ENCODE measurements around the gene FXYD6. TPM values are rescaled to one million over a fixed set of nuclear protein-coding genes. Genes with fewer than 3 reads are reported as not detected.
"Not testable (repeated sequence)": the region's sequence is repeated elsewhere in the genome, so short reads cannot be mapped to it uniquely, and the experiment has no call there.

FXYD6 gene, protein sequence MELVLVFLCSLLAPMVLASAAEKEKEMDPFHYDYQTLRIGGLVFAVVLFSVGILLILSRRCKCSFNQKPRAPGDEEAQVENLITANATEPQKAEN
- total RNA-seq (under 1 TPM in 1 of 2 donors, not detected in 1; 0.62 TPM), total RNA-seq (0 to 0.23 reads per million in 2 donors)

DNA sequence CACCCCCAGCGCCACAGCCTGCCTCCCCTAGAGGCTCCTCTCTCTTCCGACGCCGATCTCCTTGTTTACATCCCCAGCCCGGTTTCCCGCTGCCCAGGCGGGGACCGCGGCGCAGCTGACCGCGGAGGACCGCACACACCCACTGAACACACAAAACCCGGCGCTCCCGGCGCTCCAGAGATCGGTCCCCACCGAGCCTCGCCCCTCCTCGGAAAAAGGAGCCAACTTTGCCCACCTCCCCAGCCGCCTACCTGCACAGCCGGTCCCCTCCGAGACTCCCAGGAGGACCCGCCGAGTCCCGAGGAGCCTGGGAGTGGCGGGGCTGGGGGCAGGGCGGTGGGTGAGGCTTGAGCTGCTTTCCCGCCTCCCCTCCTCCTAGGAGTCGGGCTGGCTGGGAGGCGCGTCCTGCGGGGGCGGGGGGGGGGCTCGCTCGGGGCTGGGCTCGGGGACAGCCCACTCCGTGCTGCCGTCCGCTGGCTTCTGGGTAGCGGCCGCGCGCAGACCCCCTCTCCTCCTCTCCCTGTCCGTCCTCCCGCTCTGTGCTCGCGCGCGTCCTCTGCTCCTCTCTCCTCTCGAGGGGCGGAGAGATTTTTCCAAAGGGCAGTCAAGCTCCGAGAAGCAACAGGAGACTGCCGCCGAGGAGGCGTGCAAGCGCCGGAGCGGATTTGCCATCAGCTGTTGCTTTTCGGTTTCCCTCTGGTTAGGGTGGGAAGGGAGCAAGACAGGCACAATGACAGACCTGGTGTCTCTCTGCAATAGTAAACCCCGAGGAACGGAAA, at the start of gene FXYD6:
Gene FXYD6 (minus strand): TSS at position 318 of the 779 bp plus-strand sequence. CDS start 33,882 bp downstream, outside the sequence.
- H3K4me1 Mint-ChIP-seq: peaks cover 36% of the 10 kb centered on the region

DNA sequence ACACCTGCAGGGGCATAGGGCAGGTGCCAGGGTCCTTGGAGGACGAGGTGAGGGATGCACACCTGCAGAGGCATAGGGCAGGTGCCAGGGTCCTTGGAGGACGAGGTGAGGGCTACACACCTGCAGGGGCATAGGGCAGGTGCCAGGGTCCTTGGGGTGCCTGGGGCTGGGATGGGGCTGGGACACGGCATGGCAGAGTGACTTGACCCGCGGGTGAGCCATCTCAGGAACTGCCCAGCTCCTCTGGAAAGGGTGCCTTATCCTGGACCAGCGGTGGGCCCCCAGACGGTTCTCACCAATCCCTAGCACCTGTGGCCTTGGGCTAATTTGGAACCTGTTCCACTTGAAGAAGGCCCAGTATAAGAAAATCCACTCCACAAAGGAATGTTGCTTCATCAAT, 49.7 kb upstream of the FXYD6 start:
- H3K4me1 Mint-ChIP-seq: peaks cover 25% of the 10 kb centered on the region

More for the DNA sequence above, at the start of gene FXYD6:
- Mint-ChIP-seq H3K4me3 (peak within 1 kb of the TSS; percentile 94), H3K36me3 (ENCODE audit: low read depth) (peaks cover 4% of the 10 kb centered on the region), H3K27ac (no peak within 1 kb of the TSS), H3K27me3 (peaks cover 88% of the 10 kb centered on the region)
- H3K9me3 ChIP-seq (ENCODE audit: control insufficient read depth, low read length, poor library complexity, severe bottlenecking): no peaks in the 10 kb centered on the region
- DNase-seq (no peak), ATAC-seq (peak; percentile 25)

DNA sequence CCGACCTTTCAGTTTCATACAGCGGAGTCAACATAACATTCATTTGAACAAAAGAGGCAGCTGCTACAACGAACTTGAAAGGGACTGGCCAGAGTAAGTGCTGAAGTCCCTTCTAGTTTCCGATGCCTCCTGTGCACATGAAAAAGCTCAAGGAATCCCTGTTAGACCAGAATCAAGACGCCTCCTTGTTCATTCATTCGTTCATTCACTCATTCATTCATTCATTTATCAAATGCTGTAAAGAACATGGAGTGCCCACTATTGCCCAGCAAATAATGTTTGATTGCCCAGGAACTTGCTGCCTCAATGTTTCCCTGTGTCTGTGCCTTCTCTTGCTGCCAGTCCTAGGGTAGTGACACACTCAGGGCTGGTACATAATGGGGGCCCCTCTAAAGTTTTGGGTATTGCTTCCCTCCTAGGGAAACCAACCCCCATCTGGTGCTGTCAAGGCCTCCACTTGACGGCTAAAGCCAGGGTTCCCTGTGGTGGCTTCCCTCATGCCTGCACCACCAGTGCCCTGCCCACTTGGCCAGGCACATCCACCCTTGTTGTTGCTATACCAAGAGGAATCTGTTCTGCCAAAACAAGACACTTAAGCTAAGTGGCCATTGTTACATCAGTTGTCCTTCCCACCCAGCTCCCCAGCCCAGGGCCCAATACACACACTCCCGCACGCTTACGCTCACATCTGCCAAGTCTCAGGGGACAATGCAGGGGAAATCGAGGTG, 48.9 kb upstream of the FXYD6 start:
- Mint-ChIP-seq H3K27ac (no peak overlapping the region), H3K36me3 (ENCODE audit: low read depth) (no peaks in the 10 kb centered on the region), H3K27me3 (peaks cover 11% of the 10 kb centered on the region), H3K4me1 (peaks cover 17% of the 10 kb centered on the region), H3K4me3 (no peak overlapping the region)
- DNase-seq (no peak), ATAC-seq (no peak)
- H3K9me3 ChIP-seq (ENCODE audit: control insufficient read depth, low read length, poor library complexity, severe bottlenecking): no peaks in the 10 kb centered on the region

More for the DNA sequence above, 49.7 kb upstream of the FXYD6 start:
- H3K36me3 Mint-ChIP-seq (ENCODE audit: low read depth); ATAC-seq; DNase-seq; H3K27ac Mint-ChIP-seq; H3K9me3 ChIP-seq (ENCODE audit: control insufficient read depth, low read length, poor library complexity, severe bottlenecking); H3K4me3 Mint-ChIP-seq: not testable (repeated sequence)
- peaks cover 11% of the 10 kb centered on the region for H3K27me3 Mint-ChIP-seq

DNA sequence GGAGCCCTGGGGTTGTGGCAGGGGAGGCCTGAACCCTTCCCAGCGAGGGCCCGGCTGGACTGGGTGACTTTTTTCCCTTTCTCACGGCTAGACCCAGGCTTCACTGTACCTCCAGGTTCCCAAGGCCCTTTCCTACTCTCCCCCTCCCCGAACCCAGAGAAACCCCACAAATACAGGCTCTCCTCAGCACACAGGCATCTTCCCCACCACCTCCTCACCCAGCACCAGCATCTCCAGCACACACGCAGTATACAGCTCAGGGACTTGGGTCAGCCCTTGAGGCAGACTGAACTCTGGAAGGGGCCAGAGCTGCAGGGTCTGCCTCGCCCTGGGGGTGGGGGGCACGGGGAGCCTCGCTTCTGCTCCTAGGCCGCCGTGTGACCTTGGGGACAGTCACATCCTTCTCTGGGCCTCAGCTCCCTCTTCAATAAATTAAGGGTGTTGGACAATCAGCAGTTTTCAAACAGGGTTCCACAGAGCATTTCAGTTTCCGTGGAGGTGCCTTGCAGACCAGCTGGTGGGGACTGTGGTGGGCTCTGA, 48.2 kb upstream of the FXYD6 start:
- peak overlapping the region; percentile 11 for H3K27ac Mint-ChIP-seq
- peaks cover 11% of the 10 kb centered on the region for H3K27me3 Mint-ChIP-seq
- no peaks in the 10 kb centered on the region for H3K36me3 Mint-ChIP-seq (ENCODE audit: low read depth)
- H3K9me3 ChIP-seq (ENCODE audit: control insufficient read depth, low read length, poor library complexity, severe bottlenecking): no peaks in the 10 kb centered on the region
- DNase-seq (no peak), ATAC-seq (no peak)
- H3K4me3 Mint-ChIP-seq: no peak overlapping the region
- H3K4me1 Mint-ChIP-seq: peaks cover 14% of the 10 kb centered on the region

DNA sequence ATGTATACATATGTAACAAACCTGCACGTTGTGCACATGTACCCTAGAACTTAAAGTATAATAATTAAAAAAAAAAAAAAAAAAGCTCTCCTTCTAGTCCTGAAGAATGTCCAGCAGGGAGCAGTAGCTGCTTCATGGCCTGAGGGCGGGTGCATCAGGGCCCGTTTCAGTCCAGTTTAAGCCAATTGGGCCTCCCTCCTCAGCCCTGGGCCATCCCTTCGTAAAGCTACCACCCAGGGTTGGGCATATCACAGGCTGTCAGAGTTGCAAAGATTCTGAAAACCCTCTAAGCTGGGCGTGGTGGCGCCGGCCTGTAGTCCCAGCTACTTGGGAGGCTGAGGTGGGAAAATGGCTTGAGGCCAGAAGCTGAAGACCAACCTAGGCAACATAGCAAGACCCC, 47.3 kb upstream of the FXYD6 start:
- no peaks in the 10 kb centered on the region for H3K9me3 ChIP-seq (ENCODE audit: control insufficient read depth, low read length, poor library complexity, severe bottlenecking)
- Mint-ChIP-seq H3K27me3 (peaks cover 11% of the 10 kb centered on the region), H3K4me1 (peaks cover 14% of the 10 kb centered on the region), H3K27ac (no peak overlapping the region), H3K4me3 (no peak overlapping the region), H3K36me3 (ENCODE audit: low read depth) (no peaks in the 10 kb centered on the region)
- DNase-seq: no peak
- ATAC-seq: no peak

DNA sequence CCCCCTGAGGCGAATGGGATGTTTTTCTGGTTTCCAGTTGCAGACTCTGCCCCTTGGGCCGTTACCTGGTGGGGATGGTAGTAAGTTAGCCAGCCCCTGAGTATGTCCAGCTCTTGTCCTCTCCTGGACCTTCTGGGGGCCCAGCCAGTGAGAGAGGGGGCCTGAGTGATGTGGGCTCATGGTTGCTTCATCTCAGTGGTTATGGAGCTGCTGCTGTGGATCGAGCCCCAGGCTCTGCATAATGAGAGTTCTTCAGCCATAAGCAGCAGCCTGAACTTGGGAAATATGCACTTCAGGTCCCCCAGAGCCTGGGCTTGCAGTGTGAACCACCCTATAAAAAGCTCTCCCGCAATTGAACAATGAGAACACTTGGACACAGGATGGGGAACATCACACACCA, 46.8 kb upstream of the FXYD6 start:
- Mint-ChIP-seq H3K27ac (no peak overlapping the region), H3K36me3 (ENCODE audit: low read depth) (no peaks in the 10 kb centered on the region), H3K4me3 (no peak overlapping the region), H3K4me1 (peaks cover 11% of the 10 kb centered on the region), H3K27me3 (peaks cover 9% of the 10 kb centered on the region)
- no peaks in the 10 kb centered on the region for H3K9me3 ChIP-seq (ENCODE audit: control insufficient read depth, low read length, poor library complexity, severe bottlenecking)
- ATAC-seq (no peak), DNase-seq (no peak)

DNA sequence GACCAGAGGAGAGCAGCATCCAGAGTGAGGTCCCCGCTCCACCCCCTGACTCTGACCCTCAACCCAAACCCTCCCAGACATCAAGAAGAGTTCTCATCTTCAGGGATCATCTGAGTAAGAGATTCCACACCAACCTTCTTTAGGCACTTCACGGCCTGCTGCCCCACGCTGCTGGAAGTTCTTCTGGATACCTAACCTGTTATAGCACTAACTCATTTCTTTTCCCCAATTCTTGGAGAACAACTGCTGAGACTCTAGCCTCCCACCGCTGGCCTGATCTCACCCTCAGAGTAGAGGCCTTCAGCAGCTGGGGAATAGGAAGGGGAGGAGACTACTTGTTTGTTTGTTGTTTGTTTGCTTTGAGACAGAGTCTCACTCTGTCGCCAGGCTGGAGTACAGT, 45.4 kb upstream of the FXYD6 start:
- H3K9me3 ChIP-seq (ENCODE audit: control insufficient read depth, low read length, poor library complexity, severe bottlenecking): no peaks in the 10 kb centered on the region
- H3K36me3 Mint-ChIP-seq (ENCODE audit: low read depth): no peaks in the 10 kb centered on the region
- peaks cover 8% of the 10 kb centered on the region for H3K4me1 Mint-ChIP-seq
- H3K27ac Mint-ChIP-seq: no peak overlapping the region
- no peak overlapping the region for H3K4me3 Mint-ChIP-seq
- H3K27me3 Mint-ChIP-seq: no peaks in the 10 kb centered on the region
- DNase-seq (no peak), ATAC-seq (no peak)

DNA sequence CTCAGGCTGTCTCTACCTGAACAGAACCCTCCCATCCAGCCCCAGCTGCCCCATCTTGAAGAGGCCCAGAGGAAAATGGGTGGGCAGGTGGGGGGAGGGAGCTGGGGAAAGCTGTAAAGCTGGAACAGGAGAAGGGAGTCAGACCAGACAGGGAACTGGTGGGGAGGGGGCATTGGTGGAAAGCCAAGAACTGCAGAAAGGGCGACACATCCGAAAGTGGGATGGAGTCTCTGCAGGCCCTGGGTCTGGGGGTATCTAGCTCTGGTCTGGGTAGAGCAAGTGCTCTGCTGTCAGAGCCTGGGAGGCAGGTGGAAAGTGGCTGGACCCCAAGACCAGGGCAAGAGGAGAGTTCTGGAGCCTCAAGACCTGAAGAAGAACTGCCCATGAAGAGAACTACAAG, 45.0 kb upstream of the FXYD6 start:
- peak overlapping the region; percentile 11 for H3K27ac Mint-ChIP-seq
- peaks cover 8% of the 10 kb centered on the region for H3K4me1 Mint-ChIP-seq
- DNase-seq: no peak
- ATAC-seq: no peak
- H3K4me3 Mint-ChIP-seq: no peak overlapping the region
- no peaks in the 10 kb centered on the region for H3K9me3 ChIP-seq (ENCODE audit: control insufficient read depth, low read length, poor library complexity, severe bottlenecking)
- no peaks in the 10 kb centered on the region for H3K36me3 Mint-ChIP-seq (ENCODE audit: low read depth)
- no peaks in the 10 kb centered on the region for H3K27me3 Mint-ChIP-seq

DNA sequence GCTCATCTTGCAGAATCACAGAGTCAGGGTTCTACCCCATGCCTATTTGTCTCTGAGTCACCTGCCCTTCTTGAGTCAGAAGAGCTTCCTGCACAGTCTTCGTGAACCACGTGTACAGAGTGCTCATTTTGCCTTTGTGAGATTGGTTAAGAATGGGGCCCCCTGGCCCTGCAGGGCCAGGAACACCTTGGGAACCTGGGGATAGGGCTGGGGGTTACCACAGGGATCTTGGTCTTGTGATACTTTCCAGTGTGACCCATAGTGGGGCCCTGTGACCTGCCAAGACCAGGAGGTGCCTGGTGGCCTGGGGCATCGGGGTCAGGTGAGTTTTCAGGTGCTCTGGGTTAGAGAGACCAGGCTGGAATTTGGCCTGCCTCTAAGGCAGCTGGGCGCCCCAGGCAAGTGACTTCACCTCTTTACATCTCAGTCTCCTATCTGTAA, 43.3 kb upstream of the FXYD6 start:
- H3K9me3 ChIP-seq (ENCODE audit: control insufficient read depth, low read length, poor library complexity, severe bottlenecking): no peaks in the 10 kb centered on the region
- ATAC-seq (peak; percentile 48), DNase-seq (no peak)
- Mint-ChIP-seq H3K36me3 (ENCODE audit: low read depth) (no peaks in the 10 kb centered on the region), H3K27me3 (no peaks in the 10 kb centered on the region), H3K4me3 (no peak overlapping the region), H3K4me1 (peaks cover 15% of the 10 kb centered on the region), H3K27ac (peak overlapping the region; percentile 11)

DNA sequence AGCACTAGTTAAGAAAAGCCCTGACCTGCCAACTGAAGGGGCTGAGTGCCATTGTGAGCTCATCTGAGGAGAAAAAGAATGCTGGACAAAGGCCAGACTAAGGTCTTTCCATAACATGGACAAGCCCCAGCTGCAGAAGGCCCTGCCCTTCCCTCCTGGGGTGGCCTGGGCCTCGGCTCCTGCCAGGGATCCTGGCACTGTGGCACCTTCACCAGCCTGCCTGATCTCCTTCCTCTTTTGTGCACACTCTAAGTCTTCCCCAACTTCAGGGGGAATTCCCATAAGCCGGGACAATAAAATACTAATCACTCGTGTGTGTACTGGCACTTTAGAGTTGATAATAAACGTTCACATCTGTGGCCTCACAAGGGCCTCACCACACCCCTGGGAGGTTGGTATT, 42.9 kb upstream of the FXYD6 start:
- H3K4me3 Mint-ChIP-seq: no peak overlapping the region
- H3K27me3 Mint-ChIP-seq: no peaks in the 10 kb centered on the region
- H3K4me1 Mint-ChIP-seq: peaks cover 15% of the 10 kb centered on the region
- no peaks in the 10 kb centered on the region for H3K36me3 Mint-ChIP-seq (ENCODE audit: low read depth)
- ATAC-seq: peak; percentile 44
- no peak overlapping the region for H3K27ac Mint-ChIP-seq
- DNase-seq: no peak
- H3K9me3 ChIP-seq (ENCODE audit: control insufficient read depth, low read length, poor library complexity, severe bottlenecking): no peaks in the 10 kb centered on the region

DNA sequence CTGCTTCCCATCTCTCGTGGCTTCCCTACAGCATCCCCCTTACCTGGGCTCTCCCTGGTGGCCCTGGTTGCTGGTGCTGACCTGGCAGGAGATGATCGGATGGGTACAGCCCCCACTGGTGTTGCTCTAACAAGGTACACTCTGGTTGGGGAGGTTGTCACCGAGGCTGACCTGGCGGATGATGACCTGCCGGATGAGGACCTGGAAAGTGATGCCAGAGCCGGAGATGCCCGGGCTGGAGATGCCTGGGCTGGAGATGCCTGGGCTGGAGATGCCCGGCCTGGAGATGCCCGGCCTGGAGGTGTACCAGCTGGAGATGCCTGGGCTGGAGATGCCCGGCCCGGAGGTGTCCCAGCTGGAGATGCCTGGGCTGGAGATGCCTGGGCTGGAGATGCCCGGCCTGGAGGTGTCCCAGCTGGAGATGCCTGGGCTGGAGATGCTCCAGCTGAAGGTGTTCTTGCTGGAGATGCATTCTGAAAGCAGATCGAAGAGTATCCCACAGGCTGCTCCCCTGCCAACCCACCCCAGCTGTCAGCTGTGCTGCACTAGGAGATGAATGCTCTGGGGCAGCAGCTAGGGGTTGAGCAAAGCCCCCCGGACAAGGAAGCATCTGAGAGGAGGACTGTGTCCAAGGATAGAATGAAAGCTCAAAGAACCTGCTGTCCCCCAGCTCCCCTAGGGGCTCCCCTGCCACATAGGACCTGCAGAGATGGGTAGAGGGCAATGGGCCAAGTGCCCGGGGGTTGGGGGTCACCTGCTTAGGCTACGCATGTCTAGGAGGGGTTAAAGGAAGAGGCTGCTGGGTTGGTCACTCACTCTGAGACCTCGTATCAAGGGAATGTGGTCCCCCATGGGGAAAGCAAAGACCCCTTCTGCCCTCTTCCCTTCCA, 42.2 kb upstream of the FXYD6 start:
- H3K27me3 Mint-ChIP-seq: no peaks in the 10 kb centered on the region
- peak overlapping the region; percentile 9 for H3K27ac Mint-ChIP-seq
- ATAC-seq: no peak
- H3K36me3 Mint-ChIP-seq (ENCODE audit: low read depth): no peaks in the 10 kb centered on the region
- H3K9me3 ChIP-seq (ENCODE audit: control insufficient read depth, low read length, poor library complexity, severe bottlenecking): no peaks in the 10 kb centered on the region
- DNase-seq: no peak
- H3K4me3 Mint-ChIP-seq: no peak overlapping the region
- H3K4me1 Mint-ChIP-seq: peaks cover 15% of the 10 kb centered on the region

DNA sequence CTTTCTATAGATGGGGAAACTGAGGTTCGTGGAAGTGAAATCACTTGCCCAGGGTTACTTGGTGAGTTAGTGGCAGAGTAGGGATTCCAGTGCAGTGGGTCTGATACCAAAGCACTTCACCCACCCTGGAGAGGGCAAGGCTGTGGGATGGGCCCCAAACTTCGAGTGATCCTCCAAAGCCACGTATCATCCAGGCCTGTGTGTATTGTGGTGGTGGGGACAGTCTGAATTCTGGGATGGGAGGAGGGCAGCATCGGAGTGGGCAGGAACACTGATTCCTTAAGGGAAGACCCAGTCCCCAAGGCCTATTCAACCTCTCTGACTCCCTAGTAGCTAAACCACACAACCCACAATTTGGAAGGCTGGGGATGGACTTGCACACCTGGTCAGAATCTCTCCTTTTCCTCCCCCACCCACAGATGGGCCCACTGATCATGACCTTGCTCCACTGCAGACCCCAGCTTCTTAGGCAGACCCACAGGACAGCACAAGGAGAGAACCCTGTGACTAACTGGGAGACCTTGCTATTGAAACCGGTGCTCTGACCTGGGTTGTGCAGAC, 41.2 kb upstream of the FXYD6 start:
- no peak for DNase-seq
- no peak for ATAC-seq
- Mint-ChIP-seq H3K27ac (peak overlapping the region; percentile 9), H3K4me3 (no peak overlapping the region), H3K4me1 (peaks cover 15% of the 10 kb centered on the region), H3K36me3 (ENCODE audit: low read depth) (peaks cover 2% of the 10 kb centered on the region), H3K27me3 (peaks cover 6% of the 10 kb centered on the region)
- H3K9me3 ChIP-seq (ENCODE audit: control insufficient read depth, low read length, poor library complexity, severe bottlenecking): no peaks in the 10 kb centered on the region

All from T-helper 17 cell (primary cell).